Activated CD4-positive, CD25-positive, alpha-beta regulatory T cell treated with anti-CD3 and anti-CD28 coated beads, Interleukin-2, amount 50 U/mL, for 16 hours (primary cell): Measurements from ENCODE around the gene CDX2.

Experiments
- DNase-seq: peaks from one replicate; pipeline ENCODE4 v3.0.0-alpha.2; 2020; ENCODE audit warnings: low read depth, low spot score

CDX2 gene

GRCh38 chr13:27928805-27929753 is 40.0 kb downstream of the CDX2 start:
- DNase-seq = no peak

- DNase-seq = no peak
Observed at GRCh38 chr13:27928353-27928804, 40.7 kb downstream of the CDX2 start.

- no peak for DNase-seq
Observed at GRCh38 chr13:27927444-27928352, 41.4 kb downstream of the CDX2 start.

GRCh38 chr13:27926644-27927434 is 42.3 kb downstream of the CDX2 start:
- no peak for DNase-seq

- no peak for DNase-seq
Observed at GRCh38 chr13:27925220-27925991, 43.7 kb downstream of the CDX2 start.

- no peak for DNase-seq
Observed at GRCh38 chr13:27924529-27925141, 44.5 kb downstream of the CDX2 start.

GRCh38 chr13:27923794-27924528 is 45.2 kb downstream of the CDX2 start:
- no peak for DNase-seq

- DNase-seq = no peak
Observed at GRCh38 chr13:27922883-27923612, 46.1 kb downstream of the CDX2 start.

- DNase-seq = no peak
Observed at GRCh38 chr13:27921961-27922882, 46.9 kb downstream of the CDX2 start.

- DNase-seq = no peak
Observed at GRCh38 chr13:27921421-27921960, 47.6 kb downstream of the CDX2 start.

GRCh38 chr13:27920677-27921420 is 48.3 kb downstream of the CDX2 start:
- no peak for DNase-seq

GRCh38 chr13:27919934-27920676 is 49.0 kb downstream of the CDX2 start, which contains the start of gene PDX1:
PDX1 (plus strand) TSS chr13:27920000; CDS start chr13:27920139, 139 bp downstream.
- no peak for DNase-seq

- no peak for DNase-seq
Observed at GRCh38 chr13:27919659-27919933, 49.5 kb downstream of the CDX2 start.

GRCh38 chr13:27918918-27919658 is 50.0 kb downstream of the CDX2 start:
- DNase-seq = no peak
